Measurements from ENCODE around the gene DMWD.

GRCh38 chr19:45798995-45799517 lies 6.4 kb upstream of the DMWD start:
- peak; percentile 89 to 94 (median 92) for TF ChIP-seq CTCF (IDR thresholded peaks at IDR 0.05)
- TF ChIP-seq POLR2AphosphoS5 (IDR thresholded peaks at IDR 0.05), result peak in 1 of 4 donors; percentile 30
- no peak for TF ChIP-seq POLR2A (IDR thresholded peaks at IDR 0.05)
- TF ChIP-seq EP300 (IDR thresholded peaks at IDR 0.05), result no peak

Measured in sigmoid colon (tissue), 4 donors.